ENCODE results near the gene DOCK6. TPM values are rescaled to one million over a fixed set of nuclear protein-coding genes. Genes with fewer than 3 reads are reported as not detected.

The DOCK6 gene
- total RNA-seq, 1 donor: 13.6 TPM

GRCh38 chr19:11200015-11200574, 62.2 kb downstream of the DOCK6 start:
- DNase-seq (ENCODE audit: low read depth): no peak
- TF ChIP-seq, protein P1, sequence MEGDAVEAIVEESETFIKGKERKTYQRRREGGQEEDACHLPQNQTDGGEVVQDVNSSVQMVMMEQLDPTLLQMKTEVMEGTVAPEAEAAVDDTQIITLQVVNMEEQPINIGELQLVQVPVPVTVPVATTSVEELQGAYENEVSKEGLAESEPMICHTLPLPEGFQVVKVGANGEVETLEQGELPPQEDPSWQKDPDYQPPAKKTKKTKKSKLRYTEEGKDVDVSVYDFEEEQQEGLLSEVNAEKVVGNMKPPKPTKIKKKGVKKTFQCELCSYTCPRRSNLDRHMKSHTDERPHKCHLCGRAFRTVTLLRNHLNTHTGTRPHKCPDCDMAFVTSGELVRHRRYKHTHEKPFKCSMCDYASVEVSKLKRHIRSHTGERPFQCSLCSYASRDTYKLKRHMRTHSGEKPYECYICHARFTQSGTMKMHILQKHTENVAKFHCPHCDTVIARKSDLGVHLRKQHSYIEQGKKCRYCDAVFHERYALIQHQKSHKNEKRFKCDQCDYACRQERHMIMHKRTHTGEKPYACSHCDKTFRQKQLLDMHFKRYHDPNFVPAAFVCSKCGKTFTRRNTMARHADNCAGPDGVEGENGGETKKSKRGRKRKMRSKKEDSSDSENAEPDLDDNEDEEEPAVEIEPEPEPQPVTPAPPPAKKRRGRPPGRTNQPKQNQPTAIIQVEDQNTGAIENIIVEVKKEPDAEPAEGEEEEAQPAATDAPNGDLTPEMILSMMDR (IDR thresholded peaks at IDR 0.05; ENCODE audit: insufficient read depth, low read length): no peak
- no peak overlapping the region for H3K4me3 ChIP-seq (ENCODE audit: low read depth, low read length)

GRCh38 chr19:11199517-11199916, 62.8 kb downstream of the DOCK6 start:
- DNase-seq (ENCODE audit: low read depth): no peak
- no peak overlapping the region for H3K4me3 ChIP-seq (ENCODE audit: low read depth, low read length)
- TF ChIP-seq, protein P1 (IDR thresholded peaks at IDR 0.05; ENCODE audit: insufficient read depth, low read length): no peak

- H3K4me3 ChIP-seq (ENCODE audit: low read depth, low read length): no peak overlapping the region
- DNase-seq (ENCODE audit: low read depth): no peak
- TF ChIP-seq, protein P1 (IDR thresholded peaks at IDR 0.05; ENCODE audit: insufficient read depth, low read length): no peak
Measured at GRCh38 chr19:11198769-11199424, 63.4 kb downstream of the DOCK6 start.

DNA sequence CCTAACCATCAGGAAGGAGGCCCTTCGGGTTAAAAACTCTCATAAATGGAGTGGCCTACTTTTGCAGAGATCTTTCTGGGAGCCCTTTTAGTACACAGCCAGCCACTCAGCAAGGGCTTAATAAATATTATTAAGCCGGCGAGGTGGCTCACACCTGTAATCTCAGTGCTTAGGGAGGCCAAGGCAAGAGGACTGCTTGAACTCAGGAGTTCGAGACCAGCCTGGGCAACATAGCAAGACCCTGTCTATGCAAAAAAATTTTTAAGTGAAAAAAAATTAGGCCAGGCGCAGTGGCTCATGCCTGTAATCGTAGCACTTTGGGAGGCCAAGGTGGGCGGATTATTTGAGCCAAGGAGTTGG, 64.2 kb downstream of the DOCK6 start:
- TF ChIP-seq, protein P1 (IDR thresholded peaks at IDR 0.05; ENCODE audit: insufficient read depth, low read length): no peak
- H3K4me3 ChIP-seq (ENCODE audit: low read depth, low read length): no peak overlapping the region
- no peak for DNase-seq (ENCODE audit: low read depth)

- DNase-seq (ENCODE audit: low read depth): peak; percentile 62
- peak within 1 kb of the TSS; percentile 98 for H3K4me3 ChIP-seq (ENCODE audit: low read depth, low read length)
- TF ChIP-seq, protein P1 (IDR thresholded peaks at IDR 0.05; ENCODE audit: insufficient read depth, low read length): no peak
Measured at GRCh38 chr19:11197291-11198174, 64.8 kb downstream of the DOCK6 start, which contains the start of gene KANK2. Gene KANK2, minus strand, starts transcription at chr19:11197545. Its CDS starts 3,034 bp downstream, at chr19:11194511.

DNA sequence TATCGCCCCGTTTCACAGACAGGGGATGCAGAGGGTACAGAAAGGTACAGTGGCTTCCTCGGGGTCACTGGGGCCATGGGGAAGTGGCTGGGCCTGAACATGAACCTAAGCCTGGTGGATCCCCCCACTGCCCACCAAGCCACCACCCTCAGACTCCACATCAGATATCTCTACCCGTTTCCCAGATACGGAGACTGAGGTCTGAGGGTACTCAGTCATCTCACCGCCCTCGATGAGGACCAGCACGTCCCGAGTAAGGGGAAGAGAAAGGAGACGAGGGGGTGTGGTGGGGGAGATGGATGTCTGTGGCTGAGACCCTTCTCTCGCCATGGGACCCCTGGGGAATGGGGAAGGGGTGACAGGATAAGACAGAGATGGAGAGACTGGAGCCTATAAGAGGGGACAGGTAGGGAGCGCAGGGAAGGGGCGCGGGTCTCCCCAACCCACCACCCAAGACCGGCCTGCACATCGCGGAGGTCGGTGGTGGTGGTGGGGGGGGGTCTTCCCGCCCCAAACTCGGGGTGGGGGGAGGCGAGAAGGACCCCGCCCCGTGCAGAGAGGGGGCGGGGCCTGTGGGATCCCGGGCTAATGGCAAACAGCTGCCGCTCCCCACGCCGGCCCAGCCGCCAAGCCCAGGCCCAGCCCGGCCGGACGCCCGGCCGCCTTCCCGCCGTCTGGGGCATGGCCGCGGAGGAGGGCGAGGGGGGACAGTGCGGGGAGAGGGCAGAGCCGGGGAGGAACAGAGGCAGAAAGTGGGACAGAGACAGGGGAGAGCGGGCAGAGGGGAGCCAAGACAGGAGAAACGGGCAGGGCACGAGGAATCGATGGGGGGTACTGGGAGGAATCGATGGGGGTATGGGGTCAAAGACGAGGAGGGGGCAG, 65.7 kb downstream of the DOCK6 start:
- DNase-seq (ENCODE audit: low read depth): no peak
- peak overlapping the region; percentile 98 for H3K4me3 ChIP-seq (ENCODE audit: low read depth, low read length)
- TF ChIP-seq, protein P1 (IDR thresholded peaks at IDR 0.05; ENCODE audit: insufficient read depth, low read length): no peak
